Measurements from ENCODE around the gene SAP130.
A peak's percentile ranks its signal among the peaks of the same experiment; 100 is the strongest.

Gene SAP130

DNA sequence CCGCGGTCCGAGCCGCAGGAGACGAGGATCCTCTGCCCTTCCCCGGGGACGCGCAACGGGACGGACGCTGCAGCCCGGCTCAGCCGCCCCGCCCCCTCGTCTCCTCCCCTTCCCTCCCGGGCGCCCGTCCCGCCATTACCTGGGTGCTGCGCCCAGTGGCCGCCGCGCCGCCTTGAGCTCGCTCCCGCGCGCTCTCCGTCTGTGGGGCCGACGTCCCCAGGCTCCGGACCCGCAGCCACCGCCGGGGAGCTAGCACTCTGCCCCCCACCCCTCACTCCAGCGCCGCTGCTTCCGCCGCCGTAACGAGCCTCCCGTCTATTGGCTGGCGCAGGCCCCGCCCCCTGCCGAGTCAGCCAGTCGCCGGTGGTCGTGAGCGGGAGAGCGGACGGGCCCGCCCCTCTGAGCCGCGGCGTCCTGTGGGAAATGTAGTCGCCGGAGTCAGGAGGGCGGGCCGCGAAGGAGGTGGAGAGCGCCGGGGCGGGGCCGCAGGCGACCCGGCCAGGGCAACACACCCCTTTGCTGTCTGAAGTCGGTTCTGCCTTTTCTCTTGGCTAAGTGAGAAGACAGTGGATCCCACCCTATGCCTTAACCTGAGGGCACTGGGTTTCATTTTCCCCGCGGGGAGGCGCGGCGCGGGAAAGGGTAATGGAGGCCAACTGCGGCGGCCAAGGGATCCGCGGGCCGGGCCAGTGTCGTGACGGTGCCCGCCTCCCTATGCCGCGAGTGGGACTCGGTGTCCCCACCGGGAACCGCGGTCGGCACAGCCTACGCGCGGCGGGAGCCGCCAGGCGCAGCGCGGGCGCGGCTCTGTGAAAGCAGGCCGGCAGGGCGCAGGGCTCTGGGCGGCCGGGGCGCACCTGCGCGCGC lies at the start of gene SAP130:
TSS of gene SAP130 (minus strand) at position 259 of the 867 bp plus-strand sequence. CDS start 1,767 bp downstream, outside the sequence.
- DNase-seq: peak; percentile 63 to 84

DNA sequence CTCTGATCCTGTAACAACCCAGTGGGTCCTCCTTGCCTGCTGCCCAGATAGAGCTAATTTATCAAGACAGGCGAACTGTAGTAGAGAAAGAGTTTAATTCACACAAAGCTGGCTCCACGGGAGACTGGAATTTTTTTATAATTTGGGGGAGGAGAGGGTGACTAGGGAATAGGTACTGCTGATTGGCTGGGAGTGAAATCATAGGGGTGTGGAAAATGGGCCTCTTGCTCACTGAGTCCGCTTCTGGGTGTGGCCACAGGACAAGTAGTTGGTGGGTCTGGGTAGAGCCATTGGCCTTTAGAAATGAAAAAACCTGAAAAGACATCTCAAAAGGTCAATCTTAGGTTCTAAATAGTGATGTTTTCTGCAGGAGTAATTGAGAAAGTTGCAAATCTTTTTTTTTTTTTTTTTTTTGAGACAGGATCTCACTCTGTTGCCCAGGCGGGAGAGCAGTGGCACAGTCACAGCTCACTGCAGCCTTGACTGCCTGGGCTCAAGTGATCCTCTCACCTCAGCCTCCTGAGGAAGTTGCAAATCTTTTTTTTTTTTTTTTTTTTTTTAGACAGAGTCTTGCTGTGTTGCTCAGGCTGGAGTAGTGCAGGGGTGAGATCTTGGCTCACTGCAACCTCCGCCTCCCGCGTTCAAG lies 48.7 kb upstream of the SAP130 start:
- no peak for DNase-seq

DNA sequence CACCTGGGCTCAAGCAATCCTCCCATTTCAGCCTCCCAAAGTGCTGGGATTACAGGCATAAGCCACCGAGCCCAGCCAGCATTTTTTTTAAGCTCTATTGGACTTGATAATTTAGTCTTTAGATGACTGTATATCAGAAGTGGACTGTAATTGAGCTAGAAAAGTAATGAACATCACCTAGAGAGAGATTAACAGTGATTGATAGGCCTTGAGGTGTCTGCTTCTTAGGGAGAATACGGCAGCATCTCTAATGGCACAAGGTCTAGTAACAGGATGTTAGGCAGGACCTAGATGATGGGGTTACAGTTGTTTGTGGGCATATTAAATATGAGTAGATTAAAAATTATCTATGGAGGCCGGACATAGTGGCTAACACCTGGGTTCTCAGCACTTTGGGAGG lies 45.4 kb upstream of the SAP130 start:
- DNase-seq: no peak

DNA sequence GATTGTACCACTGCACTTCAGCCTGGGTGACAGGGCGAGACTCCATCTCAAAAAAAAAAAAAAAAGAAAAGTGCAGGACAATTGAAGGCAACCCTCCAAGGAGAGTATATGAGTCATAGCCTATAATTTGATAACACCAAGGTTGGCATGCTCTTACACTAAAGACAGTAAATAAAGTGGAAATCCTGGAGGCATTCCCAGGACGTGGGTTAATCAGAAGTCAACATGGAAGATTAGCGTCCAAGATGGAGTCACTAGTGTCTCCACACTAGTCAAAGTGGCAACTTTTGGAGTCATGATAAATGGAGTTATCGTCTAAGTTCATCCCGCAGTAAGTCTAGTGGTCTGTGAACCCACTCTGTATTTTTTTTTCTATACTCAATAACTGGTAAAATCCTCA lies 41.9 kb upstream of the SAP130 start:
- DNase-seq: no peak

DNA sequence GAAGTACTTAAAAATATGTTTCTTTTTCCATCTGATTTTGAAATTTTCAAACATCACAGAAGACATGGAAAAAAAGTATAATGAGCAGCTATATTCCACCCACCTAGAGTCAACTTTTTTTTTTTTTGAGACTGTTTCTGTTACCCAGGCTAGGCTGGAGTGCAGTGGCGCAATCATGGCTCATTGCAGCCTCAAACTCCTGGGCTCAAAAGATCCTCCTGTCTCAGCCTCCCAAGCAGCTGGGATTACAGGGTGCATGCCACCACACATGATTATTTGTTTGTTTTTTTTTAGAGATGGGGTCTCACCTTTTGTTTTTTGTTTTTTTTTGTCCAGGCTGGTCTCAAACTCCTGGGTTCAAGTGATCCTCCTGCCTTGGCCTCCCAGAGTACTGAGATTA lies 36.5 kb upstream of the SAP130 start:
- no peak for DNase-seq

DNA sequence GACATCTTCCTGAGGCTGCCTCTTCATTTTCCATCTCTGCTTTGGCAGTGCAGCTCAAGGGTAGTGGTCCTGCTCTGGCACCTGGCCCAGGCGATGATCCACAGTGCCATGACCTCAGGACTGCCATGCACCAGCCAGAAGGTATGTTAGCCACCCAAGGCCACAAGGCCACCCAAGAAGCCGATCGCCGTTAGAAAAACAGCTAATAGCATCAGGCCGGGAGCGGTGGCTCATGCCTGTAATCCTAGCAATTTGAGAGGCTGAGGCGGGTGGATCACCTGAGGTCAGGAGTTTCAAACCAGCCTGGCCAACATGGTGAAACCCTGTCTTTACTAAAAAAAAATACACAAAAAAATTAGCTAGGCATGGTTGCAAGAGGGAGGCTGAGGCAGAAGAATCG lies 34.7 kb upstream of the SAP130 start:
- DNase-seq: no peak

DNA sequence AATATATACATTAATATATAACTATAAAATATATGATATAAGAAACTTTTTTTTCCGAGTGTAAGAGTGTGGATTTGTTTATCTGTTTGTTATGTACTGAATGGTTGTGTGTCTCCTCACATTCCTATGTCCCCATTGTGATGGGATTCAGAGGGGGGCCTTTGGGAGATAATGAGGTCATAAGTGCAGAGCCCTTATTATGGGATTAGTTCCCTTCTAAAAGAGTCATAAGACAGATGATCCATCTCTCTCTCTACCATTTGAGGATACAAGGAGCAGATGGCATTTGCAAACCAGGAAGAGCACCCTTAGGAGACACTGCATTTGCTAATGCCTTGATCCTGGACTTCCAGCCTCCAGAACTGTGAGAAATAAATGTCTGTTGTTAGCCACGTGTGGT lies 30.3 kb upstream of the SAP130 start:
- no peak for DNase-seq

DNA sequence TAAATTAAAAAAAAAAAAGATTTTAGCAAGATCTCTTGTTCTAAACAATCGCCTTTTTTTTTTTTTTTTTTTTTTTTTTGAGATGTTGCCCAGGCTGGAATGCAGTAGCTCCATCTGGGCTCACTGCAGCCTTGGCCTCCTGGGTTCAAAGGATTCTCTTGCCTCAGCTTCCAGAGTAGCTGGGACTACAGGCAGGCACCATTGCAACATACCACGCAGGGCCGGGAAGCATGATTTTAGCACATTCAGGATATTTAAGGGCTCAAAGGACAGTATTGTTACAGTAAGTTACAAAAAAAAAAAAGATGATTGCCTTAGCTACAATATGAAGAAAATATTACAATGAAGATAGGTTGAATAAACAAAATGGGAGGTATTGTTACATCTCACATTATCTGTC lies 29.5 kb upstream of the SAP130 start:
- DNase-seq: no peak

DNA sequence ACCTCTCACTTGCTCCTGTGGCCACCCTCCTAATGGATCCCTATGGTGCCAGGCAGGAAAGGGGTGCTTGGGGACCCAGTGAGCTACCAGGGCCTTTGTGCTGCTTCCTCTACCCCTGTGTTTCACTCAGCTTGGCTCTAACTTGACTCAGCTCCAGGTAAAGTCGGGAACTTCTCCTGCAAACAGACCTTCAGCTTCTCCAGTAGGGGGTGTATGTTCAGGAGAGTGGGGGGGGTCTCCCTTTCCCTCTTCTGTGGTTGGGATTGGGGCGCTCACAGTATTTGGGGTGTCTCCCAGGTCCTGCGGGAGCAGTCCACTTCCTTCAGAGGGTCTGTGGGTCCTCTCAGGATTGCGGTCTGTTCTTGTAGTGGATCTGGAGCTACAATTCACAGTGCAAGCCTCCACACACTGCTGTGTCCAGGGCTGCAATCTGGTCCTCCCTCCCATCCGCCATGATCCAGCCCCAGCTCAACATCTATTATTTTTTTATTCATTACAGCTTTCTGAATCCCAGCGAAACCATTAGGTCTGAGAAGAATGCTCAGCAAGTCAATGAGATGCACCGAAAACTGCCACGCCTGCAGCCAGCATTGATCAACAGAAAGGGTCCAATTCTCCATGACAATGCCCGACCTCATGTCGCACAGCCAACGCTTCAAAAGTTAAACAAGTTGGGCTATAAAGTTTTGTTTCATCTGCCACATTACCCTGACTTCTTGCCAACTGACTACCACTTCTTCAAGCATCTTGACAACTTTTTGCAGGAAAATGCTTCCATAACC lies 26.4 kb upstream of the SAP130 start:
- no peak for DNase-seq

DNA sequence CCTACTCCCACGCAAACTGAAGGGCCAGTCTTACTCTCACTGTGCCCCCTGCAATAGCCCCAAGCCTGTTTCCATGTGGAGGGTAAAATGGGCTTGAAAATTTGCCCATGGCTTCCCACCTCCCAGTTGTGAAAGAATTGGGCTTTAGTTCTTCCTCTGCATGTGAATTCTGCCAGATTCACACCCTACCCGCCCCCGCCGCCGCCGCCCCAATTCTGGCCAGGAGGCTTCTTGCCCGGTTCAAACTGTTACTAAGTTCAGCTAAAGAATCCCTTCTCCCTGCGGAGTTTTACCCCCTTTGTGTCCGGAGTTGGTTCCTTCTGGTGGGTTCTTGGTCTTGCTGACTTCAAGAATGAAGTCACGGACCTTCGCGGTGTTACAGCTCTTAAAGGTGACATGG lies 25.5 kb upstream of the SAP130 start:
- no peak for DNase-seq

DNA sequence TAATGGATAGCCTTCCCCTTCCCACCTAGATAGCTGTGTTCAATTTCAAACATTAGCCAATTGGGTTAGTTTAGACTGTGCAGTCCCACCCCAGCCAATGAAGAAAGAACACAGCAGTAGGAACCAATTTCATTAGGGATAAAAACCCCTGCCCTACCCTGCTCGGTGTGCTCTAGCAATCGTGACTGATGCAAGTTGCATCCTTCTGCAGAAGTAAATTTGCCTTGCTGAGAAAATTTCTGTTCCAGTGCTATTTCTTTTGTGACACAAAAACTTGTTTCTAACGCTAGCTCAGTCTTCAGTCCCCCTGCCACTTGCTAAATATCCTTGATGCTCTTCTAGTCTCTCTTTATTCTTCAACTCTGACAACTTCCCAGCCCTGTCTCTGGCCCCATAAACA lies 15.2 kb upstream of the SAP130 start:
- DNase-seq: no peak

DNA sequence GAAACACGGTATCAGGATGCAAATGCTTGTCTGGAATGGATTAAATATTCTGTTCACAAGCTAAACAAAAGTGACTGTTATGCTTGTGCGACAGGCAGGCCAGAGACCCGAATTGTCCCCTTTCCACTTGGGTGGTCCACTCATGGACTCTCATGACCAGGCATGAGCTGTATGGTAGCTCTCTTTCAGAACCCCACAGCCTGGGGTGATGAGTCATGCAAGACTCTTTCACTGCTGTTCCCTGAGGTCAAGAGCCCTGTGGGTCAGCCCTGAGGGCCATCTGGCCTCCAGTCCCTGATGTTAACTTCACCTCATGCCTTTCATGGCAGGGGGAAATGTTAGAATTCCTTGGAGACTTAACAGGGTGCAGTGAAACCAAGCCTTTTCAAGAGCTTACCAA lies 13.7 kb upstream of the SAP130 start:
- no peak for DNase-seq

DNA sequence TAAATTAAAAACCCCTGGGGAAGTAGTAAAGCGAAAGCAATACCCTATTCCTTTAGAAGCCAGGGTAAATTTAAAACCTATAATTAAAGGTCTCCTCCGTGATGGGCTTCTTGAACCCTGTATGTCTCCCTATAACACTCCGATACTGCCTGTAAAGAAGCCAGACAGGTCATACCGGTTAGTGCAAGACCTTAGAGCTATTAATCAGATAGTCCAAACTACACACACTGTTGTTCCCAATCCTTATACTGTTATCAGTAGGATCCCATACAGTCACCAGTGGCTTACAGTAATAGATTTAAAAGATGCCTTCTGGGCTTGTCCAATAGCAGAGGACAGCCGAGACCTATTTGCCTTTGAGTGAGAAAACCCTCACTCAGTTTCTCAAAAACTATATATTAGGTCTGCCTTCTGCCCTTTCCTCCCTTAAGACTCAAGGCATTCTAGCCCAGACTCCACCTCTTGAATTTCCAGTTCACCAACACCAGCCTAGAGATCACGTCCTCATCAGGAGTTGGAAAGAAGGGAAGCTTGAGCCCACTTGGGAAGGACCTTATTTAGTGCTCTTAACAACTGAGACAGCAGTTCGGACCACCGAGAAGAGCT lies 12.4 kb upstream of the SAP130 start:
- no peak for DNase-seq

DNA sequence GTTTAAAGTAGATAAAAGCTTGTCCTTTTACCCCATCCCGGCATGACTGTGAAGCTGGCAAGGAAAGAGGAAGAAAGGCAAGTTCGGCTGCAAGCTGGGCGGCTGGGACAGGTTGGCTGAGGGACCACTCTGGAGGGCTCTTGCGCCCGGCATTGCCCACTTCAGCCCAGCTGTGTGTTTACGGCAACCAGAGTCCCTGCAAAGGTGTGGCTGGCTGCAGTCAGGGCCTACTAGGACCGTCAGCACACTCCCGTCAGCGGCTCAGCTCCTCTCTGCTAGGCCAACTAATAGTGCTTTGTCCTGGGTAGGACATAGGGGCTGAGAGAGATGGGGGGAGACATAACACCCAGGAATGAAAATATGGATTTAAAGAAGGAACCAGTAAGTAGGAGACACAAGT lies 11.7 kb upstream of the SAP130 start:
- DNase-seq: no peak

DNA sequence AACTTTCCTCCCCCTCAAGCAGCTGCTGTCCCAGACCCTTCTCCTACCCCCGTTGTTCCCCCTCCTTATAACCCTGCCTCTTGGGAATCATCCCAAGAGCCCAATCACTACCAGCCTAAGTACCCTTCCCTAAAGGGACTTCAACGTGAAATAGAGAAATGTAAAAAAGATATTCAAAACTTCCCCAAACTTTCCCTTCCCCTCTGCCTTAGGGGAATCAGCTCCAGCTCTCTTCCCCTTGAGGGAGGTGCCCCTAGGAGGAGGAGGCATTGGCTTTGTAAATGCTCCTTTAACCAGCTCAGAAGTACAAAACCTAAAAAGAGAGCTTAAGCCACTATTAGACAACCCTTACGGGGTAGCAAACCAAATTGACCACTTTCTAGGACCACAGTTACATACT lies 10.6 kb upstream of the SAP130 start:
- DNase-seq: no peak

DNA sequence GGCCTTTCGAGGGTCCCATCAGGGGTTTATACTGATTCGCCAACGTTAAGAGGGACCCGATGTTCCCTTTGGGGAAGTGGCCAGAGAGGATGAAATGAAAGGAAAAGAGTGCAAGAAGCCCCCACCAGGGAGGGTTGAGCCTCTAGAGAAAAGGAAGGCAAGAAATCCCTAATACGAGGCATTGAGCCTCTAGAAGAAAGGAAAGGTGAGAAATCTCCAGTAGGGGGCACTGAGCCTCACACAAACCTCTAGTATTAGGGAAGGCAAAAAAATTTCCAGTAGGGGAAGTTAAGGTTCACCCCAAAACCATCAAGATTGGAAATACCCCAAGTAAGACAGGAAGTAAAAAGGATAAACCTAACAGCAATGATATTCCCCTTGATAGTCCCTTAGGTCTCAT lies 9.8 kb upstream of the SAP130 start:
- DNase-seq: no peak

DNA sequence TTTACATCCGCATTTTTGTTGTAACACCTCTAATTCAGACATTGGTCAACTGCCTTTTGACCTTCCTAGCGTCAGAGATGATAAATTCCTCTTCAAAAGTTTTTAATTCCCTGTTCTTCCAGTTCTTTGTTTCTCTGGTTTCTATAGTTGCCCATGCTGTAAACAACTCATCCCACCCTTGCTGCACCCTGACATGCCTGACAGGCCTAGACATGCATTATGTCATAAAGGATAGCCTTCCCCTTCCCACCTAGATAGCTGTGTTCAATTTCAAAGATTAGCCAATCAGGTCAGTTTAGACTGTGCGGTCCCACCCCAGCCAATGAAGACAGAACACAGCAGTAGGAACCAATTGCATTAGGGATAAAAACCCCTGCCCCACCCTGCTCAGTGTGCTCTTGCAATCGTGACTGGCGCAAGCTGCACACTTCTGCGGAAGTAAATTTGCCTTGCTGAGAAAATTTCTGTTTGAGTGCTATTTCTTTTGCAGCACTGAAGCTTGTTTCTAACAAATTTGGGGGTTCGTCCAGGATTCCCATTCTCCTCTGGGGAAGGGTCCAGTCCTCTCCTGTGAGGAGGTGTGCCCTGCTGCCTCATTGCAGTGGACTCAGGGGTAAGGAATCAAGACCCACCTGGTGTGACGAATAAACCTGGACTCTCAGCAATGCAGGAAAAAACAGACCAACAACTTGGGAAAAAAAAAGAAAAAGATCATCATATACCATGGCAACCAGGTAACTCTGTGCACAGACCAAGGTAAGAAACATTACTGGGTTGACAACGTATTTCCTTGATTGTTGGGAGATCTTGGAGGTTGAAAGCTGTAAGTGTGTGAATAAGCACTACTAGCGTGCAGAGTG lies 9.1 kb upstream of the SAP130 start:
- no peak for DNase-seq

DNA sequence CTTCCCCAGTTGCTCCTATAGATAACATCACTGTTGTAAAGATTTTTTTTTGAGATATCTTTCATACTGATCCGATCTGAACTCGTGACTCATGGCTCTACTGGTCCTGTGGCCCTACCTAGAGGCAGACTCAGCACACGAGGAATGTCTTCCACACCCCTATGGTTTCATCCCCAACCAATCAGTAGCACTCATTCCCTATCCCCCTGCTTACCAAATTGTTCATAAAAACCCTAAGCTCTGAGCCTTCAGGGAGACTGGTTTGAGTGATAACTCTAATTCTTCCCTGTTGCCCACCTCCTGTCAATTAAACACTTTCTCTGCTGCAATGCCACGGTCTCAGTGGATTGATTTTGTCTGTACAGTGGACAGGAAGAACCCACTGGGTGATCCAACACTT lies 4.2 kb upstream of the SAP130 start:
- no peak for DNase-seq

DNA sequence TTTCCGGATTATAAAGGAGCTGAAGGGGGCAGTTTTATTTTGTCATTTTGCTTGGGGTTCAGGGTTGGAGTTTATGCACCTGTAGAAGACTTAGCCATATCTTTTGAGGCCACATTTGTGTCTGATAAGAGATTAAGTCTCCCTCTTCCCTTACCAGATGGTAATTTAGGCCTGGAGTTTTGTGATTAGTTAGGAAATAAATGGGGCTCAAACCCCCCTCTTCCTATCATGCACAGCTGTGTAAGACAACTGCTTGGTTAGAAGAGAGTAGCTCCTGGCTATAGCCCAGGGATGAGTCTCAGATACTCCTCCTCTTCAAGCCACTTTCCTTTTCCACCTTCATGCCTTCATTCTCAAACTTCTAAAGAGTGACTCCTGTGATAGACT lies 802 bp upstream of the SAP130 start:
- DNase-seq: no peak

DNA sequence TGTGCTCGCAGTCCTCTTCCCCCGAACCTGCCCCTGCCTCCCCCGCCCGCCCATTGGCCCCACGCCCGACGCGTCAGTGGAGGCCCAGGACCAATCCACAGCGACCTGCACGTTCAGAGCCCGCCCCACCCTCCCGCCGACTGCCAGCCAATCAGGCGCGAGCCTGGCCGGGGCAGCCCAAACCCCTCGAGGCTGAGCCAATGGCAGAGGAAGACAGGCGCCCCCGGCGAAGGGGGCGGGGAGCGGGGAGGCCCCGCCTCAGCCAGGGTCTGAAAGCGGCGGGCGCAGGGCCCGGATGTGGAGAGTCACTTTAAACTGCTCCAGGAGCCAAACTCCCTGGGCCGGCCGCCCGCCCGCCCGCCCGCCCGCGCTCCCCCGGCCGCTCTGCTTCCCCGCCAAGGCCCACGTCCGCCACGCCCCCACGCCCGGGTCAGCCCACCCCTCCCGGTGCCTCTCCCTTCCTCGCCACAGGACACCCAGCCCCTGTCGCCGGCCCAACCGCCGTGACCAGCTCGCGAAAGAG lies 520 bp downstream of the SAP130 start:
- DNase-seq: peak; percentile 86 to 96

DNA sequence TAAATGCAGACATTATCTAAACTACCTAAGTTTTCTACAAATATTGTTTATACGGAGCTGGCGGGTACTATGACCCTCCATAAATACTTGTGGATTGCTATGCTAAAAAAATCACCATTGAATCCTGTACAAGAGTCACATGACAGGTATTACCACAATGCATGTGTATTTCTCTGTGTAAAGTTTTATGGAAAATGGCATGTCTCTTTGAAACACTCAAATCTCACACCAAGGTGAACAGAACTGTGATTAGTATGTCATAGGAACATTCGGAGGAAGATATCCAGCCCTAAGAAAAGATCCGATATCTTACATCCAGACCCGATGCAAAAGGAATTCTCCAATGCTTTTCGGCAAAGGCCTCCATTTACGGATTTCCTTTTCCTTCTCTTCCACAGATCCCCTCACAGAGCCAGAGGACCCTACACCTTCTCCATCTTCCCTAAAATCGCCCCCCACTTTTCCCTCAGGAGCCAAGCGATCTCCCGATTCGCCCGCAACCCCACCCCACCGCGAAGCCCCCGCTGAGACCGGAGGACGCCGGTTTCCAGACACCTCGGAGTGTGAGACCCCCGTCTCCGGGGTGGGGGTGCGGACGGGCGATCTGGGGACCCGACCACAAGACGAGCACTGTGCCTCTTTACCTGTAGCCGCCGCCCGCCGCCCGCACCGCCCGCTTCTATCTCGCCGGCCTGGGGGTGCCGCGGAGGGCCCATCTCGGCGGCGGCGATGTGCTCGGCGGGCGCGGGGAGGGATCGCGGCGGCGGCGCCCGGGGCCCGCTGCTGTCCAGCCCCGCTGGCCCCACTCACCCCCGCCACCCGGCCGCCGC lies 1.2 kb downstream of the SAP130 start:
- no peak for DNase-seq

Data from cerebellar nuclear complex (tissue), 1 donor.